C4-2B (cell line): ENCODE data around the gene IL36B.

Experiments used
- H3K27ac ChIP-seq: fragments of 450-650 bp; 2 replicates; pipeline ENCODE4 v1.5.1; 2017
- ZFX ChIP-seq: fragments of 450-650 bp; IDR thresholded peaks from 2 replicates; pipeline ENCODE4 v1.6.1; 2017
- TF ChIP-seq, protein P1 (sequence below): fragments of 450-650 bp; conservative IDR thresholded peaks from 2 replicates; pipeline ENCODE4 v1.5.1; 2017; ENCODE audit warnings: mild to moderate bottlenecking

The IL36B gene

DNA sequence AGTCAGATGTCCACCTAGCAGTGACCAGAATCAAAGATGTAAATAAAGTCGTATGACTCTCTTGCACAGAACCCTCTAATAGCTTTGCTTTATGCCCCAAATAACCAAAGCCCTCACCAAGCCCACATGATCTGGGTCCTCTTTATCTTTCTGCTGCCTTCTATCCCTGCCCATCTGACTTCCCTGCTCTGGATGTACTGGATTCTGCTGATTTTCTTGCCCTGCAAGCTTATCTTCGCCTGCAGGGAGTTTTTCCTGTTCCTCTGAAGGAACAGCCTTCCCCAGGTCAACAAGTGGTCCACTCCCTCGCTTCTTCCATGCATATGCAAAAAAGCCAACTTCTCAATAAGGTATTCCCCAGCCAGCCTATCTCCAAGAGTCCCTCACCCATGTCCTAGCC, 18.7 kb downstream of the IL36B start:
- H3K27ac ChIP-seq, result no peak overlapping the region
- TF ChIP-seq, protein P1, sequence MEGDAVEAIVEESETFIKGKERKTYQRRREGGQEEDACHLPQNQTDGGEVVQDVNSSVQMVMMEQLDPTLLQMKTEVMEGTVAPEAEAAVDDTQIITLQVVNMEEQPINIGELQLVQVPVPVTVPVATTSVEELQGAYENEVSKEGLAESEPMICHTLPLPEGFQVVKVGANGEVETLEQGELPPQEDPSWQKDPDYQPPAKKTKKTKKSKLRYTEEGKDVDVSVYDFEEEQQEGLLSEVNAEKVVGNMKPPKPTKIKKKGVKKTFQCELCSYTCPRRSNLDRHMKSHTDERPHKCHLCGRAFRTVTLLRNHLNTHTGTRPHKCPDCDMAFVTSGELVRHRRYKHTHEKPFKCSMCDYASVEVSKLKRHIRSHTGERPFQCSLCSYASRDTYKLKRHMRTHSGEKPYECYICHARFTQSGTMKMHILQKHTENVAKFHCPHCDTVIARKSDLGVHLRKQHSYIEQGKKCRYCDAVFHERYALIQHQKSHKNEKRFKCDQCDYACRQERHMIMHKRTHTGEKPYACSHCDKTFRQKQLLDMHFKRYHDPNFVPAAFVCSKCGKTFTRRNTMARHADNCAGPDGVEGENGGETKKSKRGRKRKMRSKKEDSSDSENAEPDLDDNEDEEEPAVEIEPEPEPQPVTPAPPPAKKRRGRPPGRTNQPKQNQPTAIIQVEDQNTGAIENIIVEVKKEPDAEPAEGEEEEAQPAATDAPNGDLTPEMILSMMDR, result no peak

DNA sequence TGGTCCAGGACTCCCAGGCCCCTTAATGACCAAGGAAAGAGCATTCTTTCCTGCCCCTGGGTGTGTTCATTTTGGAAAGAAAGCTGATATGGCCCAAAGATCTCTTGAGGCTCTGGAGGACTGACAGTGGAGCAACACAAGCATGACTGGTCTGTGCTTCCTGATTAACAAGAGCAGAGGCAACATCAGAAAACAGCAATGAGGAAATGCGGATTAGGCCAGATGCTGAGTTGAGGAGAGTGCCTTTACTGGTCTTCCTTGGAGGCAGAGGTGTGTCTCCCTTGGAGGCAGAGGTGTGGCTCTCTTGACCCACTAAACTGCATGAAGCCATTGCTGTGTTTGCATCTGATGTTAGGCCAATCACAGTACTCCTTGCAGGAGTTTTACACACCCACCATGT, 19.9 kb downstream of the IL36B start:
- TF ChIP-seq, protein P1, result no peak
- no peak for TF ChIP-seq ZFX
- no peak overlapping the region for H3K27ac ChIP-seq

DNA sequence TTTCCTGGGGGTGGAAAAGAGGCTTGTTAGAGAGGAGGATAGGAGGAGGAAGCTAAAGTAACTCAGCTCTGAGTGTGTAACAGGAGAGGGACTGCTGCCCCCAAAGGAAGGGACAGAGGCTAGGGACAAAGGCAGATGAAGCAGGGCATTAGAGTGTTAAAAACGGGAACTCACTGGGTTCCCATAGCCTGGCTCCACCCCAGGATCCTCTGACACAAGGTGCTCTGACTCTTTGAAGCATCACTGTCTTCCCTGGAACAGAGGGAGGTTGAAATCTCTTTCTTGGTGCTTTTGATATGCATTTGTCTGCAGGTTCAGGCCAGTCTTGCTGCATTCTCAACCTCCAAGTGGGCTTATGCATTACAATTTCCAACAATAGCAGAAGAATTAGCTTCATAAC, 24.6 kb downstream of the IL36B start:
- H3K27ac ChIP-seq, result no peak overlapping the region
- TF ChIP-seq, protein P1, result no peak
- no peak for TF ChIP-seq ZFX

DNA sequence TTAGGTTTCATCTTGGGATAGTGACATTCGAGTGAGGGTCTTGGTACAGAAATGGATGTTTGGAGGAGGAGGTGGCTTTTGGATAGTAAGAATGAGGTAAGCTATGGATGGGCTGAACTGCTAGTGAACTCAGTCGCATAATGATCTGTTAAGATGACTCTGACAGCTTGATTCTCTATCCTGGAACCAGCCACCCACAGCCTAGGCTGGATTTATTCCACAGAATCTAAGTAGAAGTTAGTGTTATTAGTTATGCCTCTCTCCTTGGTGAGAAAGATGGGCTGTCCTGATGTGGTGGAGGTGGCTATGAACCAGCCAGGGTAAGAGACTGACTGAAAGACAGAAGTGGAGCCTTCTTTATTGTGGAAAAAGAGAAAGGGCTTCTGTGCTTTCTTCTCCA, 25.0 kb downstream of the IL36B start:
- no peak for TF ChIP-seq ZFX
- TF ChIP-seq, protein P1, result no peak
- no peak overlapping the region for H3K27ac ChIP-seq

DNA sequence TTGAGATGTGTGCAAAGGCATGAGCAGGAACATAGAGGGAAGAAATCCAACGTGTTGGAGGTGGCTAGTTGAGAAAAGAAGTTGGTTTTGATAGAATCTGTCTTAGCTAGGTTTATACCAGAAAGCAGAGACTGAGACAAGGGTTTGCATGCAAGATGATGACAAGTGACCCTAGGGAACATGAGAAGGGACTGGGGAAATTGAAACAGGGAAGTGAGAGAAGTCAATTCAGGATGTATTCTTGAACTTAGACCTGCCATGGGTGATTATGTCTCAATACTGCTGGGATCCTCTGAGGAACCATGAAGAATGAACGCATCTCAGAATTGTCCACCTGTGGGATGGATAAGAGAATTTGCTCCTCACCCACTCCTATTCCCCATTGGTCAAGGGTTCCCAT, 26.9 kb downstream of the IL36B start:
- H3K27ac ChIP-seq, result no peak overlapping the region
- TF ChIP-seq, protein P1, result no peak
- no peak for TF ChIP-seq ZFX

DNA sequence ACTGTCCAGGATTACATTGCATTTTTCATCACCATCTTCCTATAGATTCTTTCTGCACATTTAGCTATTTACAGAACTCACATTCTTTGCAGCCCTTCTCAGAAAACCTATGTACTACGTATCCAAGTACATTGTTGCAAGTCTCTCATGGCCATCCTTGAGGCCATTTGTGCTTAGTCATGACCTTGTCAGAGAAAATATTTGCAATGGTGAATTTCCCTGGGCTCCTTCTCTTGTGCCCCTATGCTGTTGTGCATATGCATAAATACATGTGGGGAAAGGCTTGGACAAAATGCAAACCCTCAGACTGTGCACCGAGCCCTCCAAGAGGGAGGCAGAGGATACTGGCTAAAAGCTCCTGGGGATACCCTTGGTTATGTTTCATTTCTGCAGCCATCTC, 27.9 kb downstream of the IL36B start:
- TF ChIP-seq, protein P1, result no peak
- TF ChIP-seq ZFX, result no peak
- H3K27ac ChIP-seq, result no peak overlapping the region

DNA sequence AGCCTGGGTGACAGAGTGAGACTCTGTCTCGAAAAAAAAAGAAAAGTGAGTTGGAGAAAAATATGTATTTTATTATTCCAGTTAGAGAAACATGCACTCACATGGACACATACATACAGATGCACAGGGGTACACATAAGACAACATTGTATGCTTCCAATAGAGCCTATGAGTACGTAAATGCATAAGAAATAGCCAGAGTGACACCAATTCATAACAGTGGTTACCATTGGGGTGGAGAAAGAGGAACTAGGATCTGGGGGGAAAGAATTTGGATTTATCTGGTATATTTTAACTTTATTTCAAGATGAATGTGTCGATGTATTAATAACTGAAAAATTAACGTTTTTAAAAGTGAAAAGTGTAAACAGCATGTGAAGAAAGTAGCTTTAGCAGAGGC, 31.4 kb downstream of the IL36B start:
- TF ChIP-seq, protein P1, result no peak
- TF ChIP-seq ZFX, result no peak
- no peak overlapping the region for H3K27ac ChIP-seq
